ENCODE measurements around the gene IQCE.

The IQCE gene, protein sequence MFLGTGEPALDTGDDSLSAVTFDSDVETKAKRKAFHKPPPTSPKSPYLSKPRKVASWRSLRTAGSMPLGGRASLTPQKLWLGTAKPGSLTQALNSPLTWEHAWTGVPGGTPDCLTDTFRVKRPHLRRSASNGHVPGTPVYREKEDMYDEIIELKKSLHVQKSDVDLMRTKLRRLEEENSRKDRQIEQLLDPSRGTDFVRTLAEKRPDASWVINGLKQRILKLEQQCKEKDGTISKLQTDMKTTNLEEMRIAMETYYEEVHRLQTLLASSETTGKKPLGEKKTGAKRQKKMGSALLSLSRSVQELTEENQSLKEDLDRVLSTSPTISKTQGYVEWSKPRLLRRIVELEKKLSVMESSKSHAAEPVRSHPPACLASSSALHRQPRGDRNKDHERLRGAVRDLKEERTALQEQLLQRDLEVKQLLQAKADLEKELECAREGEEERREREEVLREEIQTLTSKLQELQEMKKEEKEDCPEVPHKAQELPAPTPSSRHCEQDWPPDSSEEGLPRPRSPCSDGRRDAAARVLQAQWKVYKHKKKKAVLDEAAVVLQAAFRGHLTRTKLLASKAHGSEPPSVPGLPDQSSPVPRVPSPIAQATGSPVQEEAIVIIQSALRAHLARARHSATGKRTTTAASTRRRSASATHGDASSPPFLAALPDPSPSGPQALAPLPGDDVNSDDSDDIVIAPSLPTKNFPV

GRCh38 chr7:2558629-2559282 lies at the start of gene IQCE:
Gene IQCE, plus strand, starts transcription at chr7:2558979. Its CDS starts 203 bp downstream, at chr7:2559182.
- TF ChIP-seq TARDBP (IDR thresholded peaks at IDR 0.05) (no peak), FOXM1 (IDR thresholded peaks at IDR 0.05; ENCODE audit: borderline replicate concordance) (0 out of 2 replicates have a peak, but pooled peaks have one; percentile 59), LEF1 (IDR thresholded peaks at IDR 0.05; ENCODE audit: borderline replicate concordance) (peak; percentile 84; the same call in 1 of the 2 replicates), ZNF384 (IDR thresholded peaks at IDR 0.05) (0 out of 2 replicates have a peak, but pooled peaks have one; percentile 20)
- CTCF ChIA-PET: no interaction called here
- POLR2A ChIA-PET: no interaction called here
- peak; percentile 92 for DNase-seq (ENCODE audit: extremely low spot score)

GRCh38 chr7:2509298-2509906 lies 49.4 kb upstream of the IQCE start:
- TF ChIP-seq L3MBTL2 (conservative IDR thresholded peaks at IDR 0.05): no peak
- no peak for TF ChIP-seq NFRKB (IDR thresholded peaks at IDR 0.05)
- no peak for TF ChIP-seq TARDBP (IDR thresholded peaks at IDR 0.05)
- TF ChIP-seq HDGF (IDR thresholded peaks at IDR 0.05; ENCODE audit: borderline replicate concordance): no peak
- TF ChIP-seq BHLHE40 (IDR thresholded peaks at IDR 0.05; ENCODE audit: borderline replicate concordance): no peak
- TF ChIP-seq SP1 (IDR thresholded peaks at IDR 0.05): no peak
- TF ChIP-seq LEF1 (IDR thresholded peaks at IDR 0.05; ENCODE audit: borderline replicate concordance): no peak
- no peak for TF ChIP-seq ZNF384 (IDR thresholded peaks at IDR 0.05)
- no peak for TF ChIP-seq FOXK2 (IDR thresholded peaks at IDR 0.05)
- no peak for TF ChIP-seq PKNOX1 (IDR thresholded peaks at IDR 0.05)
- no peak for TF ChIP-seq FOXM1 (IDR thresholded peaks at IDR 0.05; ENCODE audit: borderline replicate concordance)
- TF ChIP-seq CTBP1 (IDR thresholded peaks at IDR 0.05; ENCODE audit: borderline replicate concordance): no peak
- TF ChIP-seq ELF4 (IDR thresholded peaks at IDR 0.05): no peak
- no peak for TF ChIP-seq FOXA1 (IDR thresholded peaks at IDR 0.05)
- TF ChIP-seq SUZ12 (IDR thresholded peaks at IDR 0.05): no peak
- no peak for DNase-seq (ENCODE audit: extremely low spot score)
- CTCF ChIA-PET: no interaction called here
- POLR2A ChIA-PET: interaction anchor here (0.9 kb wide), 1 partner anchor 11 kb away, joined by 3 read pairs; no protein-coding TSS in a partner anchor

DNA sequence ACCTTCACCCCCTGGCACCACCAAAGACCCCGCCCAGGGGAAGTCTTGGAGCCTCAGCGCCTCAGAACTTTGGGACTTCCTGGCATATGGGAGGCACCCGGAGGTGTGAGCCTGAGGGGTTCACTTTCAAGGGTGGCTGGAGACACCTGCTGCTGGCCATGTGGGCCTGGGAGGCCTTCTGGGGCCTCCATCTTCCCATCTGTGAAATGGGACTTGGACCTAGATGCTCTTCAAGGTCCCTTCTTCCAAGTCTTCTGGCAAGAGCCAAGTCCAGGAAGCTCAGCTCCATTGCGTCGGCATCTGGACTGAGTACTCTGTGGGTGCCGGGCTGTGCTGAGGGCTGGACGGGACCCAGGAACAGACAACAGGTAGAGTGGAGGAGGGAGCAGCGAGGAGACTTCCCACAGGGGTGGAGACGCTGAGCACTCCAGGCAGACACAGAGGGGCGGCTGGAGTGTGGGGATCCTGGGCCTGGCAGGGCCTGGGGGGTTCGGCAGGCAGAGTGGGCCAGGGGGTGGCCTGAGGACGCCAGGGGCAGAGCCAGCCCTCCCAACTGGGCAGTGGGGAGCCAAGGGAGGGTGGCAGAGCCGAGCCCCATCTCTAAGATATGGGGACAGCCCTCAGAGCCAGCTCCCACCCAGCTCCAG lies 48.5 kb upstream of the IQCE start:
- TF ChIP-seq SP1 (IDR thresholded peaks at IDR 0.05) (no peak), CTBP1 (IDR thresholded peaks at IDR 0.05; ENCODE audit: borderline replicate concordance) (no peak), HDGF (IDR thresholded peaks at IDR 0.05; ENCODE audit: borderline replicate concordance) (no peak), ELF4 (IDR thresholded peaks at IDR 0.05) (no peak), L3MBTL2 (conservative IDR thresholded peaks at IDR 0.05) (no peak), BHLHE40 (IDR thresholded peaks at IDR 0.05; ENCODE audit: borderline replicate concordance) (no peak), ARNT (IDR thresholded peaks at IDR 0.05) (no peak), ZNF384 (IDR thresholded peaks at IDR 0.05) (no peak), SUZ12 (IDR thresholded peaks at IDR 0.05) (no peak), PKNOX1 (IDR thresholded peaks at IDR 0.05) (no peak), FOXK2 (IDR thresholded peaks at IDR 0.05) (no peak), LEF1 (IDR thresholded peaks at IDR 0.05; ENCODE audit: borderline replicate concordance) (no peak), FOXA1 (IDR thresholded peaks at IDR 0.05) (no peak)
- no peak for DNase-seq (ENCODE audit: extremely low spot score)
- ChIA-PET CTCF (interaction anchor here (0.5 kb wide), 2 partner anchors 9 to 17 kb away, joined by 3 read pairs; no protein-coding TSS in a partner anchor), POLR2A (interaction anchor here (0.9 kb wide), 1 partner anchor 10 kb away, joined by 3 read pairs; no protein-coding TSS in a partner anchor)

GRCh38 chr7:2510909-2511768 lies 47.6 kb upstream of the IQCE start:
- TF ChIP-seq FOXM1 (IDR thresholded peaks at IDR 0.05; ENCODE audit: borderline replicate concordance): no peak
- TF ChIP-seq SP1 (IDR thresholded peaks at IDR 0.05): no peak
- TF ChIP-seq TARDBP (IDR thresholded peaks at IDR 0.05): no peak
- no peak for TF ChIP-seq NFRKB (IDR thresholded peaks at IDR 0.05)
- no peak for TF ChIP-seq PKNOX1 (IDR thresholded peaks at IDR 0.05)
- no peak for TF ChIP-seq ARNT (IDR thresholded peaks at IDR 0.05)
- TF ChIP-seq FOXA1 (IDR thresholded peaks at IDR 0.05): no peak
- no peak for TF ChIP-seq BHLHE40 (IDR thresholded peaks at IDR 0.05; ENCODE audit: borderline replicate concordance)
- TF ChIP-seq LEF1 (IDR thresholded peaks at IDR 0.05; ENCODE audit: borderline replicate concordance): no peak
- no peak for TF ChIP-seq SUZ12 (IDR thresholded peaks at IDR 0.05)
- TF ChIP-seq CTBP1 (IDR thresholded peaks at IDR 0.05; ENCODE audit: borderline replicate concordance): no peak
- TF ChIP-seq ELF4 (IDR thresholded peaks at IDR 0.05): no peak
- TF ChIP-seq HDGF (IDR thresholded peaks at IDR 0.05; ENCODE audit: borderline replicate concordance): no peak
- TF ChIP-seq FOXK2 (IDR thresholded peaks at IDR 0.05): no peak
- no peak for TF ChIP-seq ZNF384 (IDR thresholded peaks at IDR 0.05)
- no peak for TF ChIP-seq L3MBTL2 (conservative IDR thresholded peaks at IDR 0.05)
- POLR2A ChIA-PET: no interaction called here
- DNase-seq (ENCODE audit: extremely low spot score): no peak
- CTCF ChIA-PET: no interaction called here
